Common myeloid progenitor, CD34-positive (primary cell): ENCODE data around the gene TUBA3C. TPM values are rescaled to one million over a fixed set of nuclear protein-coding genes. Genes with fewer than 3 reads are reported as not detected.
"Not testable (repeated sequence)": the region's sequence is repeated elsewhere in the genome, so short reads cannot be mapped to it uniquely, and the experiment has no call there.

Experiments
- CTCF ChIA-PET: fragments of 350-600 bp; sonication (Branson Sonifier 250); formaldehyde crosslinking; loops from one replicate; lab custom pipeline; 2021; ENCODE audit warnings: antibody characterized with exemption; lab: Charles Lee
- POLR2A ChIA-PET: fragments of 350-600 bp; sonication (Branson Sonifier 250); formaldehyde crosslinking; loops from one replicate; lab custom pipeline; 2021; ENCODE audit warnings: antibody characterized with exemption; lab: Charles Lee
- DNase-seq, 3 donors: peaks; one replicate each; pipeline versions ENCODE4 v3.0.0 to v3.0.0-alpha.2; 2013
- H3K27ac ChIP-seq, 2 experiments: 1 replicate in 1 of 2; 2 replicates in 1 of 2; pipeline ENCODE4 v1.7.0; 2013; ENCODE audit warnings: inconsistent platforms in 2 of 2, low read length in 2 of 2, mild to moderate bottlenecking in 2 of 2, low read depth in 1 of 2, moderate library complexity in 1 of 2; ENCODE audit not compliant: severe bottlenecking in 2 of 2, insufficient read depth in 1 of 2, poor library complexity in 1 of 2
- H3K27me3 ChIP-seq, 5 experiments: replicated peaks in 2 of 5; 1 replicate in 3 of 5; 2 replicates in 2 of 5; pipeline versions ENCODE4 v1.6.1 to v1.7.0; 2013; ENCODE audit warnings: low read length in 4 of 5, mild to moderate bottlenecking in 2 of 5, moderate library complexity in 2 of 5, inconsistent platforms in 1 of 5; ENCODE audit not compliant: insufficient read depth in 5 of 5, control insufficient read depth in 4 of 5
- H3K36me3 ChIP-seq, 4 experiments: 1 replicate in 2 of 4; 2 replicates in 2 of 4; pipeline versions ENCODE4 v1.6.1 to v1.7.0; 2013; ENCODE audit warnings: low read length in 3 of 4, control low read depth in 1 of 4, mild to moderate bottlenecking in 1 of 4; ENCODE audit not compliant: control insufficient read depth in 4 of 4, insufficient read depth in 4 of 4
- H3K4me1 ChIP-seq, 4 experiments: 1 replicate in 3 of 4; 2 replicates in 1 of 4; pipeline versions ENCODE4 v1.6.1 to v1.7.1; 2013; ENCODE audit warnings: low read length in 3 of 4, mild to moderate bottlenecking in 3 of 4, control low read depth in 1 of 4, inconsistent platforms in 1 of 4, moderate library complexity in 1 of 4; ENCODE audit not compliant: control insufficient read depth in 4 of 4, insufficient read depth in 4 of 4; ENCODE audit errors: control extremely low read depth in 1 of 4
- H3K4me3 ChIP-seq, 7 experiments: 1 replicate in 4 of 7; 2 replicates in 3 of 7; pipeline versions ENCODE4 v1.5.1 to v1.7.0; 2013; ENCODE audit warnings: mild to moderate bottlenecking in 7 of 7, low read length in 6 of 7, moderate library complexity in 6 of 7, inconsistent platforms in 2 of 7, low read depth in 2 of 7, control low read depth in 1 of 7; ENCODE audit not compliant: insufficient read depth in 4 of 7, control insufficient read depth in 1 of 7; ENCODE audit errors: extremely low read depth in 1 of 7
- H3K9me3 ChIP-seq, 5 experiments: 1 replicate in 4 of 5; 2 replicates in 1 of 5; pipeline versions ENCODE4 v1.6.1 to v1.7.1; 2013; ENCODE audit warnings: low read length in 4 of 5, mild to moderate bottlenecking in 2 of 5, inconsistent platforms in 1 of 5, low read depth in 1 of 5, moderate library complexity in 1 of 5; ENCODE audit not compliant: control insufficient read depth in 4 of 5, insufficient read depth in 2 of 5; ENCODE audit errors: control extremely low read depth in 1 of 5
- WGBS: methylation state at CpG from one replicate; pipeline ENCODE4 v1.1.5; 2013; ENCODE audit not compliant: insufficient coverage; 5-methylcytosine and 5-hydroxymethylcytosine counted together
- polyA plus RNA-seq: library from polyadenylated mRNA; unstranded; fragments of 120-200 nt; gene quantifications from one replicate; pipeline ENCODE4 v1.2.1, GENCODE V29; 2013

The TUBA3C gene
- polyA plus RNA-seq, result not detected

GRCh38 chr13:19181621-19182485 is at the start of gene TUBA3C:
TUBA3C (minus strand) TSS chr13:19181824; CDS start chr13:19181747, 77 bp downstream.
- no peaks in the 10 kb centered on the region for H3K36me3 ChIP-seq
- ChIA-PET CTCF (no interaction called here), POLR2A (no interaction called here)
- H3K27me3 ChIP-seq, result no peaks in the 10 kb centered on the region
- H3K4me1 ChIP-seq, result no peaks in the 10 kb centered on the region
- no peak within 1 kb of the TSS for H3K27ac ChIP-seq
- 94% methylated on average over 23 of the region's 40 CpGs for WGBS
- H3K9me3 ChIP-seq, result peaks cover 0 to 24% (median 0%) of the 10 kb centered on the region in 5 experiments
- no peak for DNase-seq
- H3K4me3 ChIP-seq, result no peak within 1 kb of the TSS

- CTCF ChIA-PET, H3K4me1 ChIP-seq: not testable (repeated sequence)
- 100% methylated on average over 1 of the region's 3 CpGs for WGBS
These were observed 25.8 kb upstream of the TUBA3C start for GRCh38 chr13:19207413-19207812.

GRCh38 chr13:19192622-19193021 is 11.0 kb upstream of the TUBA3C start:
- H3K4me1 ChIP-seq, POLR2A ChIA-PET, H3K27me3 ChIP-seq, H3K4me3 ChIP-seq, H3K36me3 ChIP-seq, CTCF ChIA-PET, DNase-seq, H3K27ac ChIP-seq, H3K9me3 ChIP-seq: not testable (repeated sequence)
- WGBS, result 88% methylated on average over 2 of the region's 3 CpGs

More at GRCh38 chr13:19207413-19207812, 25.8 kb upstream of the TUBA3C start:
- POLR2A ChIA-PET, H3K9me3 ChIP-seq, DNase-seq, H3K27ac ChIP-seq, H3K36me3 ChIP-seq, H3K27me3 ChIP-seq, H3K4me3 ChIP-seq: not testable (repeated sequence)

- CTCF ChIA-PET, H3K36me3 ChIP-seq, H3K27ac ChIP-seq, DNase-seq, POLR2A ChIA-PET, H3K4me1 ChIP-seq, H3K9me3 ChIP-seq, H3K27me3 ChIP-seq, H3K4me3 ChIP-seq: not testable (repeated sequence)
- 60% methylated on average over 1 of the region's 3 CpGs for WGBS
These were observed 8.3 kb upstream of the TUBA3C start for GRCh38 chr13:19189911-19190310.

- WGBS, result 17% methylated on average over 1 of the region's 5 CpGs
- H3K9me3 ChIP-seq, DNase-seq, H3K27me3 ChIP-seq, POLR2A ChIA-PET, H3K36me3 ChIP-seq, H3K4me1 ChIP-seq, CTCF ChIA-PET, H3K4me3 ChIP-seq, H3K27ac ChIP-seq: not testable (repeated sequence)
These were observed 7.7 kb upstream of the TUBA3C start for GRCh38 chr13:19189368-19189767.

- CTCF ChIA-PET, result no interaction called here
These were observed 4.4 kb upstream of the TUBA3C start for GRCh38 chr13:19185865-19186645.

More at GRCh38 chr13:19185865-19186645, 4.4 kb upstream of the TUBA3C start:
- WGBS, result 60% methylated on average over 2 of the region's 5 CpGs
- H3K27me3 ChIP-seq, result no peaks in the 10 kb centered on the region
- no peaks in the 10 kb centered on the region for H3K4me1 ChIP-seq
- no peak for DNase-seq
- H3K27ac ChIP-seq, result no peak overlapping the region
- H3K9me3 ChIP-seq, result peaks cover 0 to 12% (median 0%) of the 10 kb centered on the region in 5 experiments
- POLR2A ChIA-PET, result no interaction called here
- H3K36me3 ChIP-seq, result no peaks in the 10 kb centered on the region
- no peak overlapping the region for H3K4me3 ChIP-seq
